PC-9 (cell line): ENCODE measurements around the gene TMEM164.

Source experiments
- EZH2 ChIP-seq: fragments of 200-600 bp; sonication (generic); IDR thresholded peaks from 2 replicates; pipeline ENCODE4 v1.8.0; 2017; ENCODE audit warnings: antibody characterized with exemption, low read depth
- TF ChIP-seq, protein P1 (sequence below): fragments of 200-600 bp; sonication (generic); conservative IDR thresholded peaks from 2 replicates; pipeline ENCODE4 v1.6.1; 2017; ENCODE audit warnings: mixed run types, antibody characterized with exemption, mild to moderate bottlenecking, moderate library complexity

DNA sequence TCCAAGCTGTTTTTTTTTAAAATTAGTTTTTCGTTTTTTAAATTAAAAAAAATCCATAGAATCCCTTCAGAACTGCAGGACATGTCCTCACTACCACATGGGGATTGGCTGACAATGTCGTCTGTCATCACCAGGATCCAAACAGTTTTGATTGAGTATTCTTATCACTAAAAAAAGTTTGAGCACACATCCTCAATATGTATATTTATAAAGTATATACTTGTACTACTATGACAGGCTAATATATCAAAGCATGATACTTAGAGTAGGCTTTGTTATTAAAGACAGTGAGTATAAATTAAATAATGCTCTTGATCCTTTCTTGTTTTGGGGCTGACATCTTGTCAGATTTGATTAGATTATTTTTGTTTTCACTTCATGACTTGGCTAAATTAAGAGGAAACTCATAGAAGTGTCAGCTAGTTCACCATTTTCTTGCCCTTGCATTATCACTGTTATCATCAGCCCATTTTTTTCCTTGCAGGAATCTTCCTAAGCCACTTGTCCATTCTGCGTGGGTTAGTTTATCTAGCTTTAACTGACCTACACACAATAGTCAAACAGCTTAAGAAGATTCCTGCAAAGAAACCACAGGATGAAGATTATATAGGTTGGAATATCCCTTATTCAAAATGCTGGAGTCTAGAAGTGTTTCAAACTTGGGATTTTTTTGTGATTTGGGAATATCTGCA, 222.2 kb downstream of the TMEM164 start:
- no peak for TF ChIP-seq EZH2
- TF ChIP-seq, protein P1, sequence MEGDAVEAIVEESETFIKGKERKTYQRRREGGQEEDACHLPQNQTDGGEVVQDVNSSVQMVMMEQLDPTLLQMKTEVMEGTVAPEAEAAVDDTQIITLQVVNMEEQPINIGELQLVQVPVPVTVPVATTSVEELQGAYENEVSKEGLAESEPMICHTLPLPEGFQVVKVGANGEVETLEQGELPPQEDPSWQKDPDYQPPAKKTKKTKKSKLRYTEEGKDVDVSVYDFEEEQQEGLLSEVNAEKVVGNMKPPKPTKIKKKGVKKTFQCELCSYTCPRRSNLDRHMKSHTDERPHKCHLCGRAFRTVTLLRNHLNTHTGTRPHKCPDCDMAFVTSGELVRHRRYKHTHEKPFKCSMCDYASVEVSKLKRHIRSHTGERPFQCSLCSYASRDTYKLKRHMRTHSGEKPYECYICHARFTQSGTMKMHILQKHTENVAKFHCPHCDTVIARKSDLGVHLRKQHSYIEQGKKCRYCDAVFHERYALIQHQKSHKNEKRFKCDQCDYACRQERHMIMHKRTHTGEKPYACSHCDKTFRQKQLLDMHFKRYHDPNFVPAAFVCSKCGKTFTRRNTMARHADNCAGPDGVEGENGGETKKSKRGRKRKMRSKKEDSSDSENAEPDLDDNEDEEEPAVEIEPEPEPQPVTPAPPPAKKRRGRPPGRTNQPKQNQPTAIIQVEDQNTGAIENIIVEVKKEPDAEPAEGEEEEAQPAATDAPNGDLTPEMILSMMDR, result no peak
